DND-41 (cell line): Measurements from ENCODE around the gene NFIA.

ENCODE experiments used
- ATAC-seq: fragments of 200-7000 bp; cut with Tn5 transposase; 3 replicates; pipeline ENCODE4 v1.9.1; 2021; ENCODE audit warnings: low read depth; ENCODE audit not compliant: insufficient read depth
- DNase-seq: peaks from one replicate; pipeline ENCODE4 v3.0.0-alpha.2; 2020
- H2AFZ ChIP-seq: 2 replicates; pipeline ENCODE4 v1.6.0; 2012; ENCODE audit warnings: low read depth, low read length
- H3K27ac ChIP-seq: 2 replicates; pipeline ENCODE4 v1.5.1; 2012; ENCODE audit warnings: low read length, inconsistent platforms
- H3K27me3 ChIP-seq: fragments of 200-600 bp; sonication (generic); 2 replicates; pipeline ENCODE4 v1.6.0; 2012; ENCODE audit warnings: low read length, mild to moderate bottlenecking, inconsistent platforms; ENCODE audit not compliant: insufficient read depth, poor library complexity
- H3K36me3 ChIP-seq: 2 replicates; pipeline ENCODE4 v1.5.1; 2012; ENCODE audit warnings: low read length, inconsistent platforms; ENCODE audit not compliant: insufficient read depth
- H3K4me1 ChIP-seq: 2 replicates; pipeline ENCODE4 v1.5.1; 2012; ENCODE audit warnings: mild to moderate bottlenecking, low read length; ENCODE audit not compliant: insufficient read depth
- H3K4me2 ChIP-seq: 2 replicates; pipeline ENCODE4 v1.6.0; 2012; ENCODE audit warnings: mild to moderate bottlenecking, moderate library complexity, low read length, inconsistent platforms; ENCODE audit not compliant: insufficient read depth
- H3K4me3 ChIP-seq, 2 experiments: fragments of 200-600 bp in 1 of 2; shearing (Covaris generic) in 1 of 2; 2 replicates each; pipeline ENCODE4 v1.5.1; 2012 to 2016; ENCODE audit warnings: inconsistent platforms in 2 of 2, low read length in 2 of 2, mild to moderate bottlenecking in 2 of 2, low read depth in 1 of 2, moderate library complexity in 1 of 2
- H3K79me2 ChIP-seq: 2 replicates; pipeline ENCODE4 v1.6.0; 2012; ENCODE audit warnings: low read length, inconsistent platforms; ENCODE audit not compliant: insufficient read depth
- H3K9ac ChIP-seq: 2 replicates; pipeline ENCODE4 v1.6.0; 2012; ENCODE audit warnings: low read depth, mild to moderate bottlenecking, inconsistent platforms, low read length, moderate library complexity
- H3K9me3 ChIP-seq: 2 replicates; pipeline ENCODE4 v1.5.1; 2012; ENCODE audit warnings: low read length, moderate library complexity, mild to moderate bottlenecking, inconsistent platforms; ENCODE audit not compliant: insufficient read depth, severe bottlenecking
- H4K20me1 ChIP-seq: 2 replicates; pipeline ENCODE4 v1.6.0; 2012; ENCODE audit warnings: low read length; ENCODE audit not compliant: insufficient read depth
- EZH2 ChIP-seq: IDR thresholded peaks from 3 replicates; pipeline ENCODE4 v1.6.1; 2012; ENCODE audit warnings: borderline replicate concordance, low read depth, mild to moderate bottlenecking, moderate library complexity, low read length, inconsistent platforms; ENCODE audit not compliant: severe bottlenecking
- TF ChIP-seq, protein P1 (sequence below): IDR thresholded peaks from 2 replicates; pipeline ENCODE4 v1.5.1; 2012; ENCODE audit warnings: borderline replicate concordance, low read length, moderate library complexity, mild to moderate bottlenecking; ENCODE audit not compliant: poor library complexity, severe bottlenecking; ENCODE audit errors: extremely low read depth

The NFIA gene

DNA sequence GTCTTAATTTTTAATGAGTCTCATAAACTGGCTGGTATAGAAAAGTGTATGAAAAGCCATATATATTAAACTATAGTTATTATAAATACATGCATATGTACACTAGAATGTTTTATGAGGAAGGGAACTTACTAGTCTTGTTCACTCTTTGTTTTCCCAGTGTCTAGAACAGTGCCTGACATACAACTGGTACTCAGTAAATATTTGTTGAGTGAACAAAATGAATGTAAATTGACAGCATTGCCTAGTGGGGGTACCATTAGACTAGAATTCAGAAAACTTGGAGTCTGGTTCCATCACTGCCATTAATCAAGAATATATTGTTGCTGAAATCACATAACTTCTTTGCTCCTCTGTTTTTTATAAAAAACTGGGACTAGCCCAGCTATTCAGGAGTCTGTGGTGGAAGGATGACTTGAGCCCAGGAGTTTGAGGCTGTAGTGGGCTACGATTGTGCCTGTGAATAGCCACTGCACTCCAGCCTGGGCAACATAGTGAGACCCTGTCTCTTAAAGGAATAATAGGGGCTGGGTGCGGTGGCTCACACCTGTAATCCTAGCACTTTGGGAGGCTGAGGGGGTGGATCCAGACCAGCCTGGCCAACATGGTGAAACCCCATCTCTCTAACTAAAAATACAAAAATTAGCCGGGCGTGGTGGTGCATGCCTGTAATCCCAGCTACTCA is 51.1 kb downstream of the NFIA start:
- ATAC-seq (no peak), DNase-seq (no peak)
- no peak for TF ChIP-seq EZH2
- TF ChIP-seq, protein P1, sequence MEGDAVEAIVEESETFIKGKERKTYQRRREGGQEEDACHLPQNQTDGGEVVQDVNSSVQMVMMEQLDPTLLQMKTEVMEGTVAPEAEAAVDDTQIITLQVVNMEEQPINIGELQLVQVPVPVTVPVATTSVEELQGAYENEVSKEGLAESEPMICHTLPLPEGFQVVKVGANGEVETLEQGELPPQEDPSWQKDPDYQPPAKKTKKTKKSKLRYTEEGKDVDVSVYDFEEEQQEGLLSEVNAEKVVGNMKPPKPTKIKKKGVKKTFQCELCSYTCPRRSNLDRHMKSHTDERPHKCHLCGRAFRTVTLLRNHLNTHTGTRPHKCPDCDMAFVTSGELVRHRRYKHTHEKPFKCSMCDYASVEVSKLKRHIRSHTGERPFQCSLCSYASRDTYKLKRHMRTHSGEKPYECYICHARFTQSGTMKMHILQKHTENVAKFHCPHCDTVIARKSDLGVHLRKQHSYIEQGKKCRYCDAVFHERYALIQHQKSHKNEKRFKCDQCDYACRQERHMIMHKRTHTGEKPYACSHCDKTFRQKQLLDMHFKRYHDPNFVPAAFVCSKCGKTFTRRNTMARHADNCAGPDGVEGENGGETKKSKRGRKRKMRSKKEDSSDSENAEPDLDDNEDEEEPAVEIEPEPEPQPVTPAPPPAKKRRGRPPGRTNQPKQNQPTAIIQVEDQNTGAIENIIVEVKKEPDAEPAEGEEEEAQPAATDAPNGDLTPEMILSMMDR: no peak
- Histone ChIP-seq H3K4me2 (no peak overlapping the region), H3K4me1 (no peaks in the 10 kb centered on the region), H3K9ac (no peak overlapping the region), H4K20me1 (no peaks in the 10 kb centered on the region), H3K4me3 (no peak overlapping the region), H3K27me3 (no peaks in the 10 kb centered on the region), H3K79me2 (no peaks in the 10 kb centered on the region), H3K36me3 (no peaks in the 10 kb centered on the region), H3K27ac (no peak overlapping the region), H2AFZ (no peak overlapping the region), H3K9me3 (no peaks in the 10 kb centered on the region)

DNA sequence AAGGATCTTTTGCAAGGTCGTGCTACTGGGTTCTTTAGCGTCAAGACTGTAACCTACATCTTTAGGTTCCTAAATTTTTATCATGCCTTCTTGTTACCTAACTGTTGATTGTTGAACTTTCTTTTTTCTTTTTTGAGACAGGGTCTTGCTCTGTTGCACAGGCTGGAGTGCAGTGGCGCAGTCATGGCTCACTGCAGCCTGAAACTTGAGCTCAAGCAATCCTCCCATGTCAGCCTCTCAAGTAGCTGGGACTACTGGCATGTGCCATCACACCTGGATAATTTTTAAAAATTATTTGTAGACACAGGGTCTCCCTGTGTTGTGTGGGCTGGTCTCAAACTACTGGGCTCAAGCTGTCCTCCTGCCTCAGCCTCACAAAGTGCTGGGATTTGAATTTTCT is 52.9 kb downstream of the NFIA start:
- H3K9me3 ChIP-seq: no peaks in the 10 kb centered on the region
- DNase-seq (no peak), ATAC-seq (no peak)
- H3K27ac ChIP-seq: no peak overlapping the region
- H3K79me2 ChIP-seq: no peaks in the 10 kb centered on the region
- H3K4me3 ChIP-seq: no peak overlapping the region
- H3K9ac ChIP-seq: no peak overlapping the region
- H3K4me1 ChIP-seq: no peaks in the 10 kb centered on the region
- H3K4me2 ChIP-seq: no peak overlapping the region
- no peaks in the 10 kb centered on the region for H3K36me3 ChIP-seq
- H4K20me1 ChIP-seq: no peaks in the 10 kb centered on the region
- H2AFZ ChIP-seq: no peak overlapping the region
- H3K27me3 ChIP-seq: no peaks in the 10 kb centered on the region
- TF ChIP-seq, protein P1: no peak
- no peak for TF ChIP-seq EZH2

DNA sequence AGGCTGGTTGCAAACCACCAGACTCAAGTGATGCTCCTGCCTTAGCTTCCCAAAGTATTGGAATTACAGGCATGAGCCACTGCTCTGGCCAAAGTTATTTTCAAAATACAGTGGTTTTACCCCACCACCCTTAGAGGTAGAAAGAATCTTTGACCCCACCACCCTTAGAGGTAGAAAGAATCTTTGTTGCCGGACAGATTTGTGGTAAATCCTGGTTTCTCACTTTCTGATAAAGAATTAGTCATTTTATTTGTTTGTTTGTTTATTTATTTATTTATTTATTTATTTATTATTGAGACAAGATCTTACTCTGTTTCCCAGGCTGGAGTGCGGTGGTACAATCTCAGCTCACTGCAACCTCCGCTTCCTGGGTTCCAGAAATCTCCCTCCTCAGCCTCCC is 55.9 kb downstream of the NFIA start:
- no peak overlapping the region for H3K4me3 ChIP-seq
- H3K27me3 ChIP-seq: no peaks in the 10 kb centered on the region
- H3K9ac ChIP-seq: no peak overlapping the region
- no peak overlapping the region for H3K27ac ChIP-seq
- no peaks in the 10 kb centered on the region for H4K20me1 ChIP-seq
- H3K36me3 ChIP-seq: no peaks in the 10 kb centered on the region
- H3K4me1 ChIP-seq: no peaks in the 10 kb centered on the region
- H2AFZ ChIP-seq: no peak overlapping the region
- H3K79me2 ChIP-seq: no peaks in the 10 kb centered on the region
- no peaks in the 10 kb centered on the region for H3K9me3 ChIP-seq
- DNase-seq (no peak), ATAC-seq (no peak)
- H3K4me2 ChIP-seq: no peak overlapping the region
- no peak for TF ChIP-seq EZH2
- TF ChIP-seq, protein P1: no peak
